ENCODE results near the gene LUZP2. TPM values are rescaled to one million over a fixed set of nuclear protein-coding genes. Genes with fewer than 3 reads are reported as not detected.
"Not testable (repeated sequence)": the region's sequence is repeated elsewhere in the genome, so short reads cannot be mapped to it uniquely, and the experiment has no call there.

The LUZP2 gene
- total and polyA plus RNA-seq, 5 donors, result 0.02 TPM; not detected in 4

GRCh38 chr11:24903555-24903954 lies 406.7 kb downstream of the LUZP2 start:
- Histone ChIP-seq H3K27ac (ENCODE audit: low read length) (no peak overlapping the region), H3K9me3 (ENCODE audit: control insufficient read depth, low read length) (no peaks in the 10 kb centered on the region), H3K4me1 (ENCODE audit: control insufficient read depth, insufficient read depth, low read length) (no peaks in the 10 kb centered on the region), H3K27me3 (ENCODE audit: control insufficient read depth, insufficient read depth) (no peaks in the 10 kb centered on the region), H3K4me3 (ENCODE audit: low read length) (no peak overlapping the region)
- intact Hi-C loops (cut with DNase I), result no loop called here
- ATAC-seq (no peak), DNase-seq (no peak)
- WGBS, result 70% methylated on average over 2 of the region's 2 CpGs

DNA sequence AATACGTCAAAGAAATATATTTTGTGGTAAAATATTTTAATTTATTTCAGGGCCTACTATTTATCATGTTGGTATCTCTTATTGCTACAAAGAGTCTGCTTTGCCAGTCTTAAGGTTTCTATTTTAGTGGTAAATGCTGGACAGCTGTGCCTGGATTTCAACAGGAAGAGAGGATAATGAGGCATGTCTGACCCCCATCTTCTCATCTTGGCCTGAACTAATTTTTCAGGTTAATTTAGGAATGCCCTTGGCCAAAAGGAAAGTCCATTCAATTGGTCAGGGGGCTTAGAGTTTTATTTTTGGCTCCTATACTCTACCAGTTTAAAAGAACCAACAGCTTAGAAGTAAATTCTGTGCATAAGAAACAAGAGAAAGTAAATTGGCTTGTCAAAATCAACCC lies 428.2 kb downstream of the LUZP2 start:
- intact Hi-C loops (cut with DNase I), result no loop called here
- 93% methylated on average over 1 of the region's 1 CpG for WGBS
- no peaks in the 10 kb centered on the region for H3K9me3 ChIP-seq (ENCODE audit: control insufficient read depth, low read length)
- no peak overlapping the region for H3K4me3 ChIP-seq (ENCODE audit: low read length)
- DNase-seq, result no peak
- H3K4me1 ChIP-seq (ENCODE audit: control insufficient read depth, insufficient read depth, low read length), result no peaks in the 10 kb centered on the region
- H3K27me3 ChIP-seq (ENCODE audit: control insufficient read depth, insufficient read depth), result no peaks in the 10 kb centered on the region
- no peak overlapping the region for H3K27ac ChIP-seq (ENCODE audit: low read length)
- ATAC-seq, result no peak

- DNase-seq, result no peak
- 69% methylated on average over 9 of the region's 9 CpGs for WGBS
Observed at GRCh38 chr11:24932110-24933000, 435.5 kb downstream of the LUZP2 start.

GRCh38 chr11:24934733-24935439 lies 438.0 kb downstream of the LUZP2 start:
- Histone ChIP-seq H3K27me3 (ENCODE audit: control insufficient read depth, insufficient read depth) (no peaks in the 10 kb centered on the region), H3K9me3 (ENCODE audit: control insufficient read depth, low read length) (no peaks in the 10 kb centered on the region), H3K4me3 (ENCODE audit: low read length) (no peak overlapping the region), H3K27ac (ENCODE audit: low read length) (no peak overlapping the region), H3K4me1 (ENCODE audit: control insufficient read depth, insufficient read depth, low read length) (no peaks in the 10 kb centered on the region)
- intact Hi-C loops (cut with DNase I), result no loop called here
- ATAC-seq, result no peak
- WGBS, result 55% methylated on average over 1 of the region's 1 CpG
- no peak for DNase-seq

More at GRCh38 chr11:24932110-24933000, 435.5 kb downstream of the LUZP2 start:
- intact Hi-C loops (cut with DNase I), result no loop called here
- Histone ChIP-seq H3K4me3 (ENCODE audit: low read length) (no peak overlapping the region), H3K4me1 (ENCODE audit: control insufficient read depth, insufficient read depth, low read length) (no peaks in the 10 kb centered on the region), H3K27me3 (ENCODE audit: control insufficient read depth, insufficient read depth) (no peaks in the 10 kb centered on the region), H3K9me3 (ENCODE audit: control insufficient read depth, low read length) (no peaks in the 10 kb centered on the region), H3K27ac (ENCODE audit: low read length) (no peak overlapping the region)
- no peak for ATAC-seq

- Histone ChIP-seq H3K27me3 (ENCODE audit: control insufficient read depth, insufficient read depth) (no peaks in the 10 kb centered on the region), H3K4me3 (ENCODE audit: low read length) (no peak overlapping the region), H3K27ac (ENCODE audit: low read length) (no peak overlapping the region), H3K4me1 (ENCODE audit: control insufficient read depth, insufficient read depth, low read length) (no peaks in the 10 kb centered on the region), H3K9me3 (ENCODE audit: control insufficient read depth, low read length) (no peaks in the 10 kb centered on the region)
- no peak for DNase-seq
- ATAC-seq, result no peak
- WGBS, result 67% methylated on average over 3 of the region's 3 CpGs
- intact Hi-C loops (cut with DNase I), result no loop called here
Observed at GRCh38 chr11:24944891-24945290, 448.0 kb downstream of the LUZP2 start.

DNA sequence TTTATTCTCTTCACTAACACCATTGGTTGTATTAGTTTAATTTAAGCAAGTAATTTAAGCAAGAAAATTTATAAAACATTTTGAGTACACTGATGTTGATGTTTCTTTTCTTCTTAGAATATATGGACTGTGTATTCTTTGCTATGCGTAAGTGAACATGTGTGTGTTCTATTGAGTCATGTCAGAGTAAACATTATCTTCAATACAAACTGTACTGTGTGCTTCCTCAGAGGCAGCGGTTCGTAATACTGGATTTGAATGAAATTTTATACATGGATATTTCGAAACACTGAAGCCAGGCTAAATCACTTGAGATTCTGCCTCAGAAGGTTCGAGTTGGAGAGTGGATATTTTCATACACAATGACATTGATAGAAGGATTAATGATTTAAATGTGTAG lies 452.6 kb downstream of the LUZP2 start:
- DNase-seq, result no peak
- no peak overlapping the region for H3K4me3 ChIP-seq (ENCODE audit: low read length)
- WGBS, result 74% methylated on average over 5 of the region's 5 CpGs
- ATAC-seq, result no peak
- H3K27ac ChIP-seq (ENCODE audit: low read length), result no peak overlapping the region
- no peaks in the 10 kb centered on the region for H3K9me3 ChIP-seq (ENCODE audit: control insufficient read depth, low read length)
- no peaks in the 10 kb centered on the region for H3K4me1 ChIP-seq (ENCODE audit: control insufficient read depth, insufficient read depth, low read length)
- no peaks in the 10 kb centered on the region for H3K27me3 ChIP-seq (ENCODE audit: control insufficient read depth, insufficient read depth)
- intact Hi-C loops (cut with DNase I), result no loop called here

DNA sequence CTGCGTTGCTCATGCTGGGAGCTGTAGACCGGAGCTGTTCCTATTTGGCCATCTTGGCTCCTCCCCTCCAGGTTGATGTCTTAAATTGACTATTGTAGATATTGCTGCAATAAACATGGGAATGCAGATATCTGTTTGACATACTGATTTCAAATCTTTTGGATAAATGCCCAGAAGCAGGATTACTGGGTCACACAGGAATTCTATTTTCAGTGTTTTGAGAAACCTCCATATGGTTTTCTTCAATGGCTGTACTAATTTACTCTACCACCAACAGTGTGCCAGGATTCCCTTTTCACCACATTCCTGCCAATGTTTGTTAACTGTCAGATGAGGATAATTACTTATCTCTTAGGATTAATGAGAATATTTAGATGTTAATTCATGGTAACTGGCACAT lies 467.0 kb downstream of the LUZP2 start:
- WGBS, result 83% methylated on average over 2 of the region's 2 CpGs
- H3K9me3 ChIP-seq (ENCODE audit: control insufficient read depth, low read length), result no peaks in the 10 kb centered on the region

DNA sequence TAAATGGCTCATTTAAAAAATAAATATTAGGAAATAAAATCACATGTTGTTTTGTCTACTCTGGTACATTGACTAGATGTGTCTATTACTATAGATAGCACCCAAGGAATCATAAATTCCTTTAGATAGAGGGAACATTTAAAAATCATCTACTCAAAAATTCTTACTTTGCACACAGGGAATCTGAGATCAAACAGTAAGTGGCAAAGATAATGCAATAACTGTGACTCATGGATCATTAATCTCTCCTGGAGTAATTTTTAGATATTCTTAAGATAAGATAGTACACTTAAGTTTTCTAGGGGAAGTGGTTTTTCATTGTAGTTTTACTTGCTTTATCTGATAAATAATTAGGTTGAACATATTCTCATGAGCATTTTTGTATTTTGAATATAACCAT lies 468.9 kb downstream of the LUZP2 start:
- Histone ChIP-seq H3K27ac (ENCODE audit: low read length) (no peak overlapping the region), H3K4me3 (ENCODE audit: low read length) (no peak overlapping the region), H3K27me3 (ENCODE audit: control insufficient read depth, insufficient read depth) (no peaks in the 10 kb centered on the region), H3K4me1 (ENCODE audit: control insufficient read depth, insufficient read depth, low read length) (no peaks in the 10 kb centered on the region), H3K9me3 (ENCODE audit: control insufficient read depth, low read length) (no peaks in the 10 kb centered on the region)
- DNase-seq (no peak), ATAC-seq (no peak)
- intact Hi-C loops (cut with DNase I), result no loop called here

More for the DNA sequence above, 467.0 kb downstream of the LUZP2 start:
- intact Hi-C loops (cut with DNase I), result no loop called here
- ATAC-seq, result no peak
- no peaks in the 10 kb centered on the region for H3K27me3 ChIP-seq (ENCODE audit: control insufficient read depth, insufficient read depth)
- no peaks in the 10 kb centered on the region for H3K4me1 ChIP-seq (ENCODE audit: control insufficient read depth, insufficient read depth, low read length)
- no peak overlapping the region for H3K27ac ChIP-seq (ENCODE audit: low read length)
- no peak for DNase-seq
- no peak overlapping the region for H3K4me3 ChIP-seq (ENCODE audit: low read length)

- H3K9me3 ChIP-seq (ENCODE audit: control insufficient read depth, low read length); H3K27me3 ChIP-seq (ENCODE audit: control insufficient read depth, insufficient read depth); DNase-seq; H3K4me3 ChIP-seq (ENCODE audit: low read length); H3K27ac ChIP-seq (ENCODE audit: low read length); H3K4me1 ChIP-seq (ENCODE audit: control insufficient read depth, insufficient read depth, low read length); intact Hi-C loops (cut with DNase I); ATAC-seq: not testable (repeated sequence)
- WGBS, result 86% methylated on average over 7 of the region's 7 CpGs
Observed at GRCh38 chr11:24993903-24994302, 497.1 kb downstream of the LUZP2 start.

GRCh38 chr11:24999929-25000328 lies 503.1 kb downstream of the LUZP2 start:
- DNase-seq; H3K9me3 ChIP-seq (ENCODE audit: control insufficient read depth, low read length); H3K27ac ChIP-seq (ENCODE audit: low read length); ATAC-seq; intact Hi-C loops (cut with DNase I); H3K4me3 ChIP-seq (ENCODE audit: low read length); H3K27me3 ChIP-seq (ENCODE audit: control insufficient read depth, insufficient read depth); H3K4me1 ChIP-seq (ENCODE audit: control insufficient read depth, insufficient read depth, low read length): not testable (repeated sequence)
- 79% methylated on average over 5 of the region's 5 CpGs for WGBS

DNA sequence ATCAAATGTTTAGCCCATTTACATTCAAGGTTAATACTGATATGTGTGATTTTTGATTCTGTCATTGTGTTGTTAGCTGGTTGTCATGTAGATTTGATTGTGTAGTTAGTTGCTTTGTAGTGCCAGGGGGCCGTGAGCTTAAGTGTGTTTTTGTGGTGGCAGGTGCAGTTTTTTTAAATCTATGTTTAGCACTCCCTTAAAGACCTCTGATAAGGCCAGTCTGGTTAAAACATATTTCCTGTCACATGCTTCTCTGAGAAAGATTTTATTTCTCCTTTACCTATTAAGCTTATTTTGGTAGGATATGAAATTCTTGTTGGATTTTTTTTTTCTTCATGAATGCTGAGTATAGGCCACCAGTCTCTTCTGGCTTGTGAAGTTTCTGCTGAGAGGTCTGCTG lies 540.6 kb downstream of the LUZP2 start:
- Histone ChIP-seq H3K27me3 (ENCODE audit: control insufficient read depth, insufficient read depth) (no peaks in the 10 kb centered on the region), H3K4me3 (ENCODE audit: low read length) (no peak overlapping the region), H3K27ac (ENCODE audit: low read length) (no peak overlapping the region), H3K4me1 (ENCODE audit: control insufficient read depth, insufficient read depth, low read length) (no peaks in the 10 kb centered on the region), H3K9me3 (ENCODE audit: control insufficient read depth, low read length) (no peaks in the 10 kb centered on the region)
- DNase-seq (no peak), ATAC-seq (no peak)
- 36% methylated on average over 1 of the region's 1 CpG for WGBS
- intact Hi-C loops (cut with DNase I), result no loop called here

Data from right cardiac atrium (tissue), 5 donors.